Measurements from ENCODE around the gene LIPI. TPM values are rescaled to one million over a fixed set of nuclear protein-coding genes. Genes with fewer than 3 reads are reported as not detected.

Gene LIPI
- total and polyA plus RNA-seq, 2 experiments from 2014 or later: not detected

DNA sequence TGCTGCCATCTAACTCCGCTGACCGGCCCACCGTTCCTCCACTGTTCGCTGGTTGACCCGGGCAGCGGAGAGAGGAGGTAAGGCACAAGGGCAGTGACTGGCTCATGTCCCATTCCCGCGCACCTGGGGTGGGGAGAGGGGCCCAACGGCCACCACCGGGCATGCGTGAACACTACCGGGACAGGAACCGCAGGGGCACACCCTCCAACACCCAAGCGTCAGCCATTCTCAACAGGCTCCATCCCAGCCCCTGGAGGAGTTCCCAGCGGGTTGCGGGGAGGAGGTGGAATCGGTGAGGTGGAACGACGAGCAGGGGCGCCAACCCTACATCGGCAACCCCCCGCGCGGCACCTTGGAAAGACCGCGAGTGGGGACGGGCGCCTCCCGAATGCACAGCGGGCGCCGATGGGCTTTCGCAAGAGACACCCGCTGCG lies 126.7 kb downstream of the LIPI start:
- Histone ChIP-seq H4K20me1 (ENCODE audit: insufficient read depth) (no peaks in the 10 kb centered on the region), H3K9me2 (ENCODE audit: insufficient read depth) (no peaks in the 10 kb centered on the region), H3K9ac (no peak overlapping the region), H3K4me1 (ENCODE audit: insufficient read depth) (no peaks in the 10 kb centered on the region), H3K4me2 (ENCODE audit: unreplicated experiment) (no peak overlapping the region), H3K9me3 (ENCODE audit: low read depth) (no peaks in the 10 kb centered on the region), H3F3A (ENCODE audit: insufficient read depth) (no peaks in the 10 kb centered on the region), H3K27me3 (replicated peaks; ENCODE audit: insufficient read depth) (no peaks in the 10 kb centered on the region), H3K27ac (no peak overlapping the region), H3K4me3 (no peak overlapping the region), H2AFZ (no peak overlapping the region), H3K36me3 (ENCODE audit: low read depth) (no peaks in the 10 kb centered on the region), H3K79me2 (ENCODE audit: insufficient read depth) (no peaks in the 10 kb centered on the region)
- 83 to 87% methylated on average over 10 to 35 of the region's 35 CpGs for WGBS, 2 experiments (ENCODE audit: low coverage in 1 of 2, low lambda C conversion rate in 2 of 2, missing lambda C conversion rate in 2 of 2)
- in situ Hi-C loops (cut with MboI): no loop called here
- DNase-seq: no peak
- no peak for TF ChIP-seq EZH2phosphoT487 (IDR thresholded peaks at IDR 0.05; ENCODE audit: insufficient read depth, low read depth)
- no peak for TF ChIP-seq EZH2 (IDR thresholded peaks at IDR 0.05; ENCODE audit: insufficient read depth, poor library complexity, severe bottlenecking)

DNA sequence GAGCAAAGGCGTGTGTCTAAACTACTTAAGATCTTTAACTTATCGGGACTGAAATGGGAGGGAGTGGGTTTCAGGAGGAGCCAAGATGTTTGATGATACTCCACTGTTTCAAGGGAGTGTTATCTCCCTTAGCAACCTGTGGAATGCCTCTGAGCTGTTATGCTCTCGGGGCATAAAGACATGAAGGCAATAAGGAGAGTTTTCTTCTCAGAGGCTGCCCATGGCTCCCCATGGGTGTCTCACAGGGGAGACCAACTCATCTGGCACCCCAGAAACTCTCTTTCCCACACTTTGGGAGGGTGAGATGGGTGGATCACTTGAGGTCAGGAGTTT lies 130.0 kb downstream of the LIPI start:
- no peaks in the 10 kb centered on the region for H3K79me2 ChIP-seq (ENCODE audit: insufficient read depth)
- no peaks in the 10 kb centered on the region for H4K20me1 ChIP-seq (ENCODE audit: insufficient read depth)
- no peaks in the 10 kb centered on the region for H3K9me3 ChIP-seq (ENCODE audit: low read depth)
- H3K4me3 ChIP-seq: no peak overlapping the region
- H3K36me3 ChIP-seq (ENCODE audit: low read depth): no peaks in the 10 kb centered on the region
- H3F3A ChIP-seq (ENCODE audit: insufficient read depth): no peaks in the 10 kb centered on the region
- H3K27me3 ChIP-seq (replicated peaks; ENCODE audit: insufficient read depth): no peaks in the 10 kb centered on the region
- WGBS, 2 experiments (ENCODE audit: low coverage in 1 of 2, low lambda C conversion rate in 2 of 2, missing lambda C conversion rate in 2 of 2): 27 to 36% methylated on average over 3 of the region's 3 CpGs
- H2AFZ ChIP-seq: no peak overlapping the region
- H3K4me1 ChIP-seq (ENCODE audit: insufficient read depth): no peaks in the 10 kb centered on the region
- H3K4me2 ChIP-seq (ENCODE audit: unreplicated experiment): no peak overlapping the region
- H3K9me2 ChIP-seq (ENCODE audit: insufficient read depth): no peaks in the 10 kb centered on the region
- in situ Hi-C loops (cut with MboI): no loop called here
- TF ChIP-seq EZH2 (IDR thresholded peaks at IDR 0.05; ENCODE audit: insufficient read depth, poor library complexity, severe bottlenecking): no peak
- TF ChIP-seq EZH2phosphoT487 (IDR thresholded peaks at IDR 0.05; ENCODE audit: insufficient read depth, low read depth): no peak
- no peak for DNase-seq
- no peak overlapping the region for H3K27ac ChIP-seq
- no peak overlapping the region for H3K9ac ChIP-seq

- H3K9me3 ChIP-seq (ENCODE audit: low read depth): no peaks in the 10 kb centered on the region
- WGBS, 2 experiments (ENCODE audit: low coverage in 1 of 2, low lambda C conversion rate in 2 of 2, missing lambda C conversion rate in 2 of 2): 75 to 76% methylated on average over 26 of the region's 26 CpGs
- H3K4me2 ChIP-seq (ENCODE audit: unreplicated experiment): no peak overlapping the region
- no peaks in the 10 kb centered on the region for H3K36me3 ChIP-seq (ENCODE audit: low read depth)
- no peaks in the 10 kb centered on the region for H3K79me2 ChIP-seq (ENCODE audit: insufficient read depth)
- H3K4me1 ChIP-seq (ENCODE audit: insufficient read depth): no peaks in the 10 kb centered on the region
- no peaks in the 10 kb centered on the region for H3K27me3 ChIP-seq (replicated peaks; ENCODE audit: insufficient read depth)
- in situ Hi-C loops (cut with MboI): no loop called here
- H2AFZ ChIP-seq: no peak overlapping the region
- no peak for DNase-seq
- H3K9ac ChIP-seq: no peak overlapping the region
- no peak overlapping the region for H3K27ac ChIP-seq
- H3F3A ChIP-seq (ENCODE audit: insufficient read depth): no peaks in the 10 kb centered on the region
- H4K20me1 ChIP-seq (ENCODE audit: insufficient read depth): no peaks in the 10 kb centered on the region
- H3K4me3 ChIP-seq: no peak overlapping the region
- no peaks in the 10 kb centered on the region for H3K9me2 ChIP-seq (ENCODE audit: insufficient read depth)
- TF ChIP-seq EZH2 (IDR thresholded peaks at IDR 0.05; ENCODE audit: insufficient read depth, poor library complexity, severe bottlenecking) (no peak), EZH2phosphoT487 (IDR thresholded peaks at IDR 0.05; ENCODE audit: insufficient read depth, low read depth) (no peak)
Measured at GRCh38 chr21:14080040-14080763, 130.6 kb downstream of the LIPI start.

DNA sequence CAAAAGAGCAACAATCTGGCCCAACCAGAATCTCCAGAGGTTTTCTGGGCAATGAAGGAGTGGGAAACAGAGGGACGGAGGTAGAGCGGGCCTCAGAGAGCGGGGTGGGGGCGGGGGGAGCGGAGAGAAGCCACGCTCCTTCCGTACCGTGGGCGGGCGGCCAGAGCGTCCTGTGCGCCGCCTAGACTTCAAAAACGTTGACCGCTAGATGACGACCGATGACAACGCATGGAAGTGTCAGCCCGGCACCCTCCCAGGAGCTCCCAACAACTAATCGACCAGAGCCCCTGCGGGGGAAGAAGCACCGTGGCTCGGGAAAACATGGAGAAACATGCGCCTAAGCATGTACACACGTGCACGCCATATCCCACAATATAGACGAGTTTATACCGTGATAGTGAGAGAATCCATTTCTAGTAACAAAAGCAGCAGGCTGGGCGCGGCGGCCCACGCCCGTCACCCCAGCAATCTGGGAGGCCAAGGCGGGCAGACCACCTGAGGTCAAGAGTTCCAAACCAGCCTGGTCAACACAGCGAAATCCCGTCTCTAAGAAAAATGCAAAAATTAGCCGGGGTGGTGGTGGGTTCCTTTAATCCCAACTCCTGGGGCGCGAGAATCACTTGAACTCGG lies 131.9 kb downstream of the LIPI start:
- Histone ChIP-seq H4K20me1 (ENCODE audit: insufficient read depth) (no peaks in the 10 kb centered on the region), H3F3A (ENCODE audit: insufficient read depth) (no peaks in the 10 kb centered on the region), H3K9me2 (ENCODE audit: insufficient read depth) (no peaks in the 10 kb centered on the region), H3K27me3 (replicated peaks; ENCODE audit: insufficient read depth) (no peaks in the 10 kb centered on the region), H3K27ac (no peak overlapping the region), H3K4me2 (ENCODE audit: unreplicated experiment) (no peak overlapping the region), H3K9ac (no peak overlapping the region), H3K4me1 (ENCODE audit: insufficient read depth) (no peaks in the 10 kb centered on the region), H3K36me3 (ENCODE audit: low read depth) (no peaks in the 10 kb centered on the region), H3K79me2 (ENCODE audit: insufficient read depth) (no peaks in the 10 kb centered on the region), H2AFZ (no peak overlapping the region), H3K9me3 (ENCODE audit: low read depth) (no peaks in the 10 kb centered on the region), H3K4me3 (no peak overlapping the region)
- in situ Hi-C loops (cut with MboI): no loop called here
- TF ChIP-seq EZH2 (IDR thresholded peaks at IDR 0.05; ENCODE audit: insufficient read depth, poor library complexity, severe bottlenecking) (no peak), EZH2phosphoT487 (IDR thresholded peaks at IDR 0.05; ENCODE audit: insufficient read depth, low read depth) (no peak)
- WGBS, 2 experiments (ENCODE audit: low coverage in 1 of 2, low lambda C conversion rate in 2 of 2, missing lambda C conversion rate in 2 of 2): 83 to 88% methylated on average over 40 of the region's 40 CpGs
- no peak for DNase-seq

All from GM23248 (cell line).